Measurements from ENCODE around the gene TLR1. TPM values are rescaled to one million over a fixed set of nuclear protein-coding genes. Genes with fewer than 3 reads are reported as not detected.
"Not testable (repeated sequence)": the region's sequence is repeated elsewhere in the genome, so short reads cannot be mapped to it uniquely, and the experiment has no call there.

Gene TLR1
- total RNA-seq, 2 experiments from 2014 or later = 11.7 to 12.0 TPM

DNA sequence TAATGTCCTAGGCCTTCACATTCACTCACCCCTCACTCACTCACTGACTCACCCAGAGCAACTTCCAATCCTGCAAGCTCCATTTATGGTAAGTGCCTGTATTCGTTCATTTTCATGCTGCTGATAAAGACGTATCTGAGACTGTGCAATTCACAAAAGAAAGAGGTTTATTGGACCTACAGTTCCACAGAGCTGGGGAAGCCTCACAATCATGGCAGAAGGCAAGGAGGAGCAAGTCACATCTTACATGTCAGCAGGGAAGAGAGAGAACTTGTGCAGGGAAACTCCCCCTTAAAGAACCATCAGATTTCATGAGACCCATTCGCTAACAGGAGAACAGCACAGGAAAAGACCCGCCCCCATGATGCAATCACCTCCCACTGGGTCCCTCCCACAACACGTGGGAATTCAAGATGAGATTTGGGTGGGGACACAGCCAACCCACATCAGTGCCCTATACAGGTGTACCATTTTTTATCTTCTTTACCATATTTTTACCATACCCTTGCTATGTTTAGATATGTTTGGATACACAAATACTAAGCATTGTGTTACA lies 18.2 kb upstream of the TLR1 start:
- Mint-ChIP-seq H3K27me3 (no peaks in the 10 kb centered on the region), H3K36me3 (ENCODE audit: low read depth) (peaks cover 26% of the 10 kb centered on the region), H3K27ac (no peak overlapping the region), H3K4me1 (peaks cover 19% of the 10 kb centered on the region), H3K9me3 (peaks cover 26% of the 10 kb centered on the region), H3K4me3 (no peak overlapping the region)
- POLR2A ChIA-PET = no interaction called here
- no peak for DNase-seq
- CTCF ChIA-PET = interaction anchor here (1.0 to 1.5 kb wide), 2 partner anchors 9 to 40 kb away, joined by 4 to 5 read pairs; partner anchors contain the start of gene TLR10

DNA sequence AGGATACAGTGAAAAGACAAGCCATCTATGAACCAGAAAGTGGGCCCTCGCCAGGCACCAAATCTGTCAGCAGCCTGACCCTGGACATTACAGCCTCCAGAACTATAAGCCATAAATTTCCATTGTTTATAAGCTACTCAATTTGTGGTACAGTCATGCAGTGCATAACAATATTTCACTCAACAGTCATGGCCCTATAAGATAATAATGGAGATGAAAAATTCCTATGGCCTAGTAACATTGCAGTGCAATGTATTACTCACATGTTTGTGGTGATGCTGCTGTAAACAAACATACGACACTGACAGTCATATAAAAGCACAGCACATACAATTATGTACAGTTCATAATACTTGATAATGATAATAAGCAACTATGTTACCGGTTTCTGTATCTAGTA lies 17.1 kb upstream of the TLR1 start:
- Mint-ChIP-seq H3K27ac (no peak overlapping the region), H3K4me1 (peaks cover 19% of the 10 kb centered on the region), H3K4me3 (no peak overlapping the region), H3K9me3 (peaks cover 26% of the 10 kb centered on the region), H3K27me3 (no peaks in the 10 kb centered on the region), H3K36me3 (ENCODE audit: low read depth) (peaks cover 23% of the 10 kb centered on the region)
- CTCF ChIA-PET = interaction anchor here (0.8 to 1.5 kb wide), 3 partner anchors 10 to 62 kb away, joined by 3 to 5 read pairs (median 4); partner anchors contain the start of gene TLR10
- no peak for DNase-seq
- POLR2A ChIA-PET = no interaction called here

DNA sequence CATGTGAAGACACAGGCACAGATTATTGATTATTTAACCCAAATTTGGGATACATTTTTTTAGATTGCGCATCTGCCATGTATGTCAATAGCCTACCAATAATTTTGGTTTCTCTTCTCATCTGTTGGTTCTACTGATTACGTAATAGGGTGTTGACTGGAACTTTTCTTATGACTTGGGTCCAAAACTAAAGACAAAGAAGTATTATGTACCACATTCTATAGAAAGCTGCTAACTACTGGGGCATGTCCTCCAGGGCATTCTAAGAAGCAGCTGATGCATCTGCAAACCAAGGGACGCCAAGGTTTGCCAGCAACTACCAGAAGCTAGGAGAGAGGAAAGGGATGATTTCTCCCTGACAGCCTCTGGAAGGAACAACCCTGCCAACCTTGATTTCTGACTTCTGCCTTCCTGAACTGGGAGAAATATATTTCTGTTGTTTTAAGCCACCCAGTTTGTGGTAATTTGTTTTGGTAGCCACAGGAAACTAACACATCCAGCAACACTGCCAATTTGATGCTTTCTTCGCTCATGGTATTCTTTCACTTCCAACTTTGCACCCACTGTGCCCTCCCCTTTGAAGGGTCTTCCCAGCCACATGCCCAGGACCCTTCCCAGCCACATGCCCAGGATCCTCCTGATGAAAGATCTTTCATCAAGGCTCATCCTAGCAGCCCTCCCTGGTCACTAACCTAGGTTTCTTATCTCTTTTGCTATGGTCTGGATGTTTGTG lies 15.9 kb upstream of the TLR1 start:
- Mint-ChIP-seq H3K27ac (no peak overlapping the region), H3K27me3 (no peaks in the 10 kb centered on the region), H3K4me3 (no peak overlapping the region), H3K36me3 (ENCODE audit: low read depth) (peaks cover 18% of the 10 kb centered on the region), H3K9me3 (peaks cover 26% of the 10 kb centered on the region), H3K4me1 (peaks cover 19% of the 10 kb centered on the region)
- POLR2A ChIA-PET = interaction anchor here (1.3 kb wide), 1 partner anchor 10 kb away, joined by 3 read pairs; no protein-coding TSS in a partner anchor
- DNase-seq = no peak
- CTCF ChIA-PET = no interaction called here

DNA sequence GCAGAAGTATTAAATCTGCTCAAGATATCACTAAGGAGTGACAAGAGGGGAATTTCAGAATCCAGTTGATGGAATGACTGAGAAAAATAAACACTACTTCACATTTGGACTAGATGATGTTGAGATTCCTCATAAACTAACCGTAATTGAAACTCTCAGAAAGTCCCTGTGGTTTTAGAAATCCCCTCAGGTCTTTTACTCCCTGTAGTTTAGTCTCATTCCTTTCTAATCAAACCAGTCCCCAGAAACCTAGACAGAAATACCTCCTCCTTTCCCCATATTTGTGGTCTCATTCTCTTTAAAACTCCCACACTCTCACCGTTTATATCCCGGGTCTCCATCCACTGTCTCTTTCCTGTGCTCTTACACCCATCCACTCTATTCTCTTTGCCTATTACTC lies 15.0 kb upstream of the TLR1 start:
- no peak for DNase-seq
- peaks cover 20% of the 10 kb centered on the region for H3K4me1 Mint-ChIP-seq
- peaks cover 19% of the 10 kb centered on the region for H3K9me3 Mint-ChIP-seq
- no peak overlapping the region for H3K27ac Mint-ChIP-seq
- peaks cover 12% of the 10 kb centered on the region for H3K36me3 Mint-ChIP-seq (ENCODE audit: low read depth)
- ChIA-PET POLR2A (interaction anchor here (1.3 kb wide), 1 partner anchor 9 kb away, joined by 3 read pairs; no protein-coding TSS in a partner anchor), CTCF (interaction anchor here (0.6 to 1.1 kb wide), 2 partner anchors 36 to 1499 kb away, joined by 3 read pairs; no protein-coding TSS in a partner anchor)
- no peaks in the 10 kb centered on the region for H3K27me3 Mint-ChIP-seq
- H3K4me3 Mint-ChIP-seq = no peak overlapping the region

DNA sequence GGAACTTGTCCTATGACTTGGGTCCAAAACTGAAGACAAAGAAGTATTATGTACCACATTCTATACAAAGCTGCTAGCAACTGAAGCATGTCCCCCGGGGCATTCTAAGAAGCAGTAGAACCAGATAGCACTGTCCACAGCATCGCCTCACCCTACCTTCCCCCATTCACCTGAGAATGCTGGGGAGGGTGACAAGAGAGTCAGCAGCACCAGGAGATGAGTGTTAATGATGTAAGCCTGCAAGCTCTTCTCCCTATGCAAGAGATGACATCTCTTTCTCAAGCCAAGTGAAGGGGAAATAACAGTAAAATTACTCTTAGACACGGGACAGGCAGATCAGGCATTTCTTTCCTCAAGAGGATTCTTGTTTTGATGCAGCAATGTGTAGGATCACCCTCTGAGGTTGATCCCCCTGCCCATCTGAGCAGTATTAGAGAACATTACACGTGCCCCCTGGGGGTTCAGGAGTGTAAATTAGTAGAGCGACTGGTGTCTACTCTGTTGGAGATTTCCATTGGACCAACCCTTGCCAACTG lies 13.9 kb upstream of the TLR1 start:
- H3K4me1 Mint-ChIP-seq = peaks cover 21% of the 10 kb centered on the region
- no peak for DNase-seq
- H3K27ac Mint-ChIP-seq = no peak overlapping the region
- no peak overlapping the region for H3K4me3 Mint-ChIP-seq
- H3K9me3 Mint-ChIP-seq = peaks cover 17% of the 10 kb centered on the region
- peaks cover 8% of the 10 kb centered on the region for H3K36me3 Mint-ChIP-seq (ENCODE audit: low read depth)
- ChIA-PET POLR2A (no interaction called here), CTCF (interaction anchor here (1.1 kb wide), 1 partner anchor 37 kb away, joined by 3 read pairs; no protein-coding TSS in a partner anchor)
- H3K27me3 Mint-ChIP-seq = peaks cover 2% of the 10 kb centered on the region

DNA sequence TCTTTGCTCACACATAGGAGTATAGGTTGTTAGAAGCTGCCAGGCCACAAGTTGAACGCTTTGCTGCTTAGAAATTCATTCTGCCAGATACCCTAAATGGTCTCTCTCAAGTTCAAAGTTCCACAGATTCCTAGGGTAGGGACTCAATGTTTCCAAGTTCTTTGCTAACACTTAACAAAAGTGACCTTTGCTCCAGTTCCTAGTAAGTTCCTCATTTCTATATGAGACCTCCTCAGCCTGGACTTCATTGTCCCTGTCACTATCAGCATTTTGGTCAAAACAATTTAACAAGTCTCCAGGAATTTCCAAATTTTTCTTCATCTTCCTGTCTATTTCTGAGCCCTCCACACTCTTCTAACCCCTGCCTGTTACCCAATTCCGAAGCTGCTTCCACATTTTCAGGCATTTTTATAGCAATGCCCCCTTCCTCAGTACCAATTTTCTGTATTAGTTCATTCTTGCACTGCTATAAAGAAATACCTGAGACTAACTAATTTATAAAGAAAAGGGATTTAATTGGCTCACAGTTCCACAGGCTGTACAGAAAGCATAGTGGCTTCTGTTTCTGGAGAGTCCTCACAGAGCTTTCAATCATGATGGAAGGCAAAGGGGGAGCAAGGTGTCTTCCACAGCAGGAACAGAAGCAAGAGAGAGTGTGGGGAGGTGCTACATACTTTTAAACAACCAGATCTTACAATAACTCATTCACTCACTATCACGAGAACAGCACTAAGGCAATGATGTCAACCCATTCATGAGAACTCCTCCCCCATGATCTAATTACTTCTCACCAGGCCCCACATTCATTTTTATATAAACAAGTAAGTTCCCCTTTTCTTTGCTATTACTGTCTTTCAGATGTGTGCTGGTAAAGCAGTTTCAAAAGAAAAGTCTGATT lies 11.5 kb upstream of the TLR1 start:
- CTCF ChIA-PET = interaction anchor here (2.3 kb wide), 1 partner anchor 12 kb away, joined by 7 read pairs; the partner anchor contains the start of gene TLR1
- no peak overlapping the region for H3K27ac Mint-ChIP-seq

DNA sequence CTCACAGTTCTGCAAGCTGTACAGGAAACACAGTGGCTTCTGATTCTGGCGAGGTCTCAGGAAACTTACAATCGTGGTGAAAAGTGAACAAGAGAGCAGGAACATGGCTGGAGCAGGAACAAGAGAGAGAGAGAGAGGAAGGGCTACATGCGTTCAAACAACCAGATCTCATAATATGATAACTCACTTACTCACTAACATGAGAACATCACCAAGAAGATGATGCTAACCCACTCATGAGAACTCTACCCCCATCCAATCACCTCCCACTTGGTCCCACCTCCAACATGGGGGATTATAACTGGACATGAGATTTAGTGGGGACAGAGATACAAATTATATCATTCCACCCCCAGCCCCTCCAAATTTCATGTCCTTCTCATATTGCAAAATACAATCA lies 9.8 kb upstream of the TLR1 start:
- CTCF ChIA-PET = interaction anchor here (1.0 kb wide), 1 partner anchor 10 kb away, joined by 3 read pairs; the partner anchor contains the start of gene TLR1
- POLR2A ChIA-PET = no interaction called here

More for the DNA sequence above, 11.5 kb upstream of the TLR1 start:
- no peak for DNase-seq
- POLR2A ChIA-PET = no interaction called here
- H3K4me3 Mint-ChIP-seq = no peak overlapping the region
- peaks cover 2% of the 10 kb centered on the region for H3K36me3 Mint-ChIP-seq (ENCODE audit: low read depth)
- H3K9me3 Mint-ChIP-seq = peaks cover 7% of the 10 kb centered on the region
- peaks cover 2% of the 10 kb centered on the region for H3K27me3 Mint-ChIP-seq
- peaks cover 21% of the 10 kb centered on the region for H3K4me1 Mint-ChIP-seq

DNA sequence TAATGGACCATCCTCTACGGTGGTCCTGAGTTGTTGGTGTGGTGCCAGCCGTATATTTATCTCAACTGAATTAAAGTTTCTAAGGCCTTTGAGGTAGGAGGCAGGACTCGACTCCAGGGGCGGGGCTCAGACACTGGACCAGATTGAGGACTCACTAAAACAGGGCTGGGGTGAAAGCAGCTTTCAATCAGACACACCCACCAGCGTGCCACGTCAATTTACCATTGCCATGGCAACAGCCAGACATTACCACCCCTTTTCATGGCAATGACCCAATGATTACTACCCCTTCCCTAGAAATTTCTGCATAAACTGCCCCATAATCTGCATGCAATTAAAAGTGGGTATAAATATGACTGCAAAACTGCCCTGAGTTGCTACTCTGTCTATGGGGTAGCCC lies 6.7 kb upstream of the TLR1 start:
- H3K27me3 Mint-ChIP-seq = peaks cover 2% of the 10 kb centered on the region
- H3K36me3 Mint-ChIP-seq (ENCODE audit: low read depth) = peaks cover 2% of the 10 kb centered on the region
- H3K4me3 Mint-ChIP-seq = no peak overlapping the region
- H3K4me1 Mint-ChIP-seq = peaks cover 5% of the 10 kb centered on the region
- CTCF ChIA-PET = no interaction called here
- H3K9me3 Mint-ChIP-seq = peaks cover 5% of the 10 kb centered on the region
- no peak overlapping the region for H3K27ac Mint-ChIP-seq
- no peak for DNase-seq
- POLR2A ChIA-PET = no interaction called here

More for the DNA sequence above, 9.8 kb upstream of the TLR1 start:
- Mint-ChIP-seq H3K4me3 (no peak overlapping the region), H3K9me3 (peaks cover 7% of the 10 kb centered on the region), H3K27me3 (peaks cover 2% of the 10 kb centered on the region), H3K4me1 (peaks cover 6% of the 10 kb centered on the region), H3K36me3 (ENCODE audit: low read depth) (peaks cover 2% of the 10 kb centered on the region), H3K27ac (no peak overlapping the region)
- DNase-seq = no peak

DNA sequence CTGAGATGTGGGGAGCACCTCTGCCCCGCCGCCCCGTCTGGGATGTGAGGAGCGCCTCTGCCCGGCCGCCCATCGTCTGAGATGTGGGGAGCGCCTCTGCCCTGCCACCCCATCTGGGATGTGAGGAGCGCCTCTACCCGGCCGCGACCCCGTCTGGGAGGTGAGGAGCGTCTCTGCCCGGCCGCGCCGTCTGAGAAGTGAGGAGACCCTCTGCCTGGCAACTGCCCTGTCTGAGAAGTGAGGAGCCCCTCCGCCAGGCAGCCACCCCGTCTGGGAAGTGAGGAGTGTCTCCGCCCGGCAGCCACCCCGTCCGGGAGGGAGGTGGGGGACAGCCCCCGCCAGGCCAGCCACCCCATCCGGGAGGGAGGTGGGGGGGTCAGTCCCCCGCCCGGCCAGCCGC lies 2.9 kb upstream of the TLR1 start:
- H3K27me3 Mint-ChIP-seq, H3K9me3 Mint-ChIP-seq, H3K4me3 Mint-ChIP-seq, H3K27ac Mint-ChIP-seq, CTCF ChIA-PET, DNase-seq, POLR2A ChIA-PET: not testable (repeated sequence)
- H3K36me3 Mint-ChIP-seq (ENCODE audit: low read depth) = peaks cover 11% of the 10 kb centered on the region
- H3K4me1 Mint-ChIP-seq = peaks cover 34% of the 10 kb centered on the region

DNA sequence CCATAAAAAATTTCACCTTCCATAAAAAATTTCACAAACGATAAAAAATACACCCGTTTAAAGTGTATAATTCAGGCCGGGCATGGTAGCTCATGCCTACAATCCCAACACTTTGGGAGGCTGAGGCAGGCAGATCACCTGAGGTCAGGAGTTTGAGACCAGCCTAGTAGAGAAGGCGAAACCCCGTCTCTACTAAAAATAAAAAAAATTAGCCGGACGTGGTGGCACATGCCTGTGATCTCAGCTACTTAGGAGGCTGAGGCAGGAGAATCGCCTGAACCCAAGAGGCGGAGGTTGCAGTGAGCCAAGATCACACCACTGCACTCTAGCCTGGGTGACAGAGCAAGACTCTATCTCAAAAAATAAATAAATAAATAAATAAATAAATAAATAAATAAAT lies 1.7 kb upstream of the TLR1 start:
- H3K4me3 Mint-ChIP-seq, H3K27me3 Mint-ChIP-seq, DNase-seq, H3K27ac Mint-ChIP-seq: not testable (repeated sequence)
- Mint-ChIP-seq H3K4me1 (peaks cover 37% of the 10 kb centered on the region), H3K36me3 (ENCODE audit: low read depth) (peaks cover 23% of the 10 kb centered on the region), H3K9me3 (peaks cover 13% of the 10 kb centered on the region)
- ChIA-PET POLR2A (interaction anchor here (1.5 to 3.3 kb wide), 2 partner anchors 45 to 49 kb away, joined by 4 to 18 read pairs; no protein-coding TSS in a partner anchor), CTCF (interaction anchor here (1.3 to 3.8 kb wide), 5 partner anchors 13 to 49 kb away, joined by 3 to 53 read pairs (median 5); partner anchors contain the start of gene TLR6)

DNA sequence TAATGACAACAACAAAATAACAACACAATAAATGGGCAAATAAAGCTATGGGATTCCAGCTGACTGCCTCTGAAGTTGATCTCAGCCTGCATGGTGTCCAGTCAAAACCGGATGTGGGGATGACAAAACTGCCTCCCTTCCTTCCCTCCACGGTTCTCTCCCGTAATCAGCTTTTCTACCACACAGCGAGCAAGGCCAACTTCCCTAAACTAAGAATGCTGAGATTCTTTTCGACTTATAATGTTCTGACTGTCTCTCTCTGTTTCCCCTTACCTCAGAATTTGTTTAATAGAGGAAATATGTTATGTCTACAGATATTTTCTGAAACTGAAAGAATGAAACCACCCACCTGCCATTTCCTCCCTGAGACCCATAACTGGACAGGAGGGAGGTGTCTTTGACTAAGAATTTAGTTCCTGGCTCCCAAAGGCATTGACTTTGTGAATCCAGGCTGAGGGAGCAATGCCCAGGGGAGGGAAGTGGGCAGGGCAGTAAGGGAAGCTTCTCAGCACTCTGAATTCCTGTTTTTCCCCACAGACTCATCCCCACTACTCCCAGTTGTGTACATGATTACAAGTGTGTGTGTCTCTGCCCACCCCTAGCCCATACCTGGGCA lies 1.0 kb upstream of the TLR1 start:
- Mint-ChIP-seq H3K27me3 (no peaks in the 10 kb centered on the region), H3K4me3 (peak overlapping the region; percentile 80)
- CTCF ChIA-PET = interaction anchor here (0.9 to 3.8 kb wide), 12 partner anchors 9 to 624 kb away, joined by 3 to 53 read pairs (median 5); partner anchors contain the start of genes TLR10 and TLR6

More for the DNA sequence above, 1.0 kb upstream of the TLR1 start:
- peaks cover 29% of the 10 kb centered on the region for H3K36me3 Mint-ChIP-seq (ENCODE audit: low read depth)
- peak; percentile 39 for DNase-seq
- peak overlapping the region; percentile 85 for H3K27ac Mint-ChIP-seq
- peaks cover 37% of the 10 kb centered on the region for H3K4me1 Mint-ChIP-seq
- POLR2A ChIA-PET = interaction anchor here (0.7 to 3.3 kb wide), 5 partner anchors 20 to 139 kb away, joined by 3 to 18 read pairs (median 3); no protein-coding TSS in a partner anchor
- H3K9me3 Mint-ChIP-seq = peaks cover 17% of the 10 kb centered on the region

All from activated CD4-positive, alpha-beta memory T cell treated with anti-CD3 and anti-CD28 coated beads, Interleukin-2, amount 10 ng/mL, durations not matched to agents 7 days and 5 days (primary cell).